Pancreas (tissue), 10 donors: ENCODE measurements around the gene SAV1. TPM values are rescaled to one million over a fixed set of nuclear protein-coding genes. Genes with fewer than 3 reads are reported as not detected.
"Not testable (repeated sequence)": the region's sequence is repeated elsewhere in the genome, so short reads cannot be mapped to it uniquely, and the experiment has no call there.

Experiments
- ATAC-seq, 4 donors: fragments of 200-7000 bp; cut with Tn5 transposase; one replicate each; pipeline versions ENCODE4 v1.8.0 to v1.9.1; 2020; ENCODE audit warnings: mild to moderate bottlenecking in 4 of 4, moderate library complexity in 4 of 4
- DNase-seq, 6 donors: peaks; one replicate each; pipeline ENCODE4 v3.0.0-alpha.2; 2020
- FAIRE-seq: peaks from 2 replicates; lab custom pipeline; 2012; peaks lifted over from hg19 to GRCh38; lab: Jason Lieb, UNC
- H3K27ac ChIP-seq, 4 donors: fragments of 200-600 bp; sonication (generic); 1 replicate in 3 of 4; 2 replicates in 1 of 4; pipeline versions ENCODE4 v1.5.0 to v1.8.0; 2020
- H3K27me3 ChIP-seq, 4 donors: fragments of 200-600 bp; one replicate each; pipeline ENCODE4 v1.8.0; 2021
- H3K36me3 ChIP-seq, 3 donors: fragments of 200-600 bp; sonication (generic) in 1 of 3; one replicate each; pipeline versions ENCODE4 v1.5.0 to v1.8.0; 2020 to 2021
- H3K4me1 ChIP-seq, 3 donors: fragments of 200-600 bp; one replicate each; pipeline ENCODE4 v1.8.0; 2021
- H3K4me3 ChIP-seq, 4 donors: fragments of 200-600 bp; sonication (generic) in 2 of 4; one replicate each; pipeline versions ENCODE4 v1.5.0 to v1.8.0; 2020 to 2021
- H3K9me3 ChIP-seq, 4 donors: fragments of 200-600 bp; one replicate each; pipeline ENCODE4 v1.8.0; 2021
- CTCF ChIP-seq, 4 donors: fragments of 200-600 bp; sonication (generic) in 3 of 4; IDR thresholded peaks; one replicate each; pipeline versions ENCODE4 v1.5.0 to v1.8.0; 2021; ENCODE audit warnings: antibody characterized with exemption in 4 of 4
- WGBS, 2 donors: extraction: QIAGEN DNeasy Blood & Tissue Kit; methylation state at CpG; one replicate each; pipeline ENCODE4 v1.1.7; 2013; 5-methylcytosine and 5-hydroxymethylcytosine counted together
- intact Hi-C, 3 donors: fragments of 100-400 bp; cut with DNase I; formaldehyde crosslinking; loops; one replicate each; pipeline versions ENCODE4 v1.11.1 to v1.14.2; 2022
- polyA plus RNA-seq, 2 donors: library from polyadenylated mRNA; stranded (reverse); fragments of 200-250 nt; gene quantifications; one replicate each; pipeline ENCODE4 v1.2.3, GENCODE V29; 2013
- total RNA-seq, 6 donors: library from RNA; stranded (reverse); fragmentation: NEBNext Ultra II Directional in 4 of 6; extraction: Animal tissue kit (Norgen Biotek cat#: 25700) in 4 of 6; gene quantifications; one replicate each; pipeline versions ENCODE4 v1.2.1 to v1.2.4, GENCODE V29; 2021 to 2023
- donor health status: healthy with polysubstance abuse.
- donor health status: DM: no; HTN: no; CAD: no; lungs with moderate emphysema.
- donor health status: DM: no; HTN: no; CAD: no.
- donor health status: control.
- donor health status: control.
- donor health status: Bipolar disorder and iron deficiency.
- donor health status: DM: yes; HTN: yes; CAD: no.
- donor health status: DM: no; HTN: no; CAD: no.
- donor health status: DM: no; HTN: no; CAD: no.
- donor health status: DM: yes; HTN: yes; CAD: no.

The SAV1 gene
- total and polyA plus RNA-seq, 8 donors = 14.8 to 49.2 (median 35.3) TPM

- no peak overlapping the region for H3K4me3 ChIP-seq
- ATAC-seq = peak in 2 of 4 donors; percentile 13 to 25
- DNase-seq = no peak
- peaks cover 0 to 22% (median 13%) of the 10 kb centered on the region in 3 donors for H3K36me3 ChIP-seq
- H3K27ac ChIP-seq = no peak overlapping the region
- intact Hi-C loops = no loop called here
- no peak for TF ChIP-seq CTCF (IDR thresholded peaks at IDR 0.05)
- H3K9me3 ChIP-seq = no peaks in the 10 kb centered on the region
- FAIRE-seq = no peak
- WGBS, 2 donors = 90 to 97% methylated on average over 2 of the region's 2 CpGs
- H3K27me3 ChIP-seq = no peaks in the 10 kb centered on the region
- peaks cover 0 to 4% (median 0%) of the 10 kb centered on the region in 3 donors for H3K4me1 ChIP-seq
These were observed 33.0 kb downstream of the SAV1 start for GRCh38 chr14:50635141-50635540.

- WGBS, 2 donors = 80 to 82% methylated on average over 4 of the region's 4 CpGs
- FAIRE-seq (no peak), DNase-seq (no peak), ATAC-seq (no peak)
- no peaks in the 10 kb centered on the region for H3K4me1 ChIP-seq
- no peak overlapping the region for H3K4me3 ChIP-seq
- no peak overlapping the region for H3K27ac ChIP-seq
- no peaks in the 10 kb centered on the region for H3K9me3 ChIP-seq
- no peaks in the 10 kb centered on the region for H3K27me3 ChIP-seq
- no peak for TF ChIP-seq CTCF (IDR thresholded peaks at IDR 0.05)
- intact Hi-C loops = no loop called here
- peaks cover 0 to 14% (median 4%) of the 10 kb centered on the region in 3 donors for H3K36me3 ChIP-seq
These were observed 34.2 kb downstream of the SAV1 start for GRCh38 chr14:50633954-50634353.

GRCh38 chr14:50631408-50631821, 36.7 kb downstream of the SAV1 start:
- Histone ChIP-seq H3K27me3 (no peaks in the 10 kb centered on the region), H3K36me3 (peaks cover 0 to 14% (median 4%) of the 10 kb centered on the region in 3 donors), H3K27ac (no peak overlapping the region), H3K4me3 (no peak overlapping the region), H3K9me3 (no peaks in the 10 kb centered on the region), H3K4me1 (no peaks in the 10 kb centered on the region)
- WGBS, 2 donors = 92 to 93% methylated on average over 4 of the region's 4 CpGs
- intact Hi-C loops = no loop called here
- no peak for TF ChIP-seq CTCF (IDR thresholded peaks at IDR 0.05)
- no peak for DNase-seq
- FAIRE-seq = no peak
- no peak for ATAC-seq

- H3K36me3 ChIP-seq, H3K4me3 ChIP-seq, DNase-seq, H3K27ac ChIP-seq, H3K4me1 ChIP-seq, H3K27me3 ChIP-seq, H3K9me3 ChIP-seq, FAIRE-seq, ATAC-seq, intact Hi-C loops: not testable (repeated sequence)
- 97 to 98% methylated on average over 4 of the region's 4 CpGs for WGBS, 2 donors
These were observed 43.2 kb downstream of the SAV1 start for GRCh38 chr14:50624947-50625346.

GRCh38 chr14:50624447-50624846, 43.7 kb downstream of the SAV1 start:
- H3K4me1 ChIP-seq = no peaks in the 10 kb centered on the region
- TF ChIP-seq CTCF (IDR thresholded peaks at IDR 0.05) = no peak
- intact Hi-C loops = no loop called here
- no peak overlapping the region for H3K4me3 ChIP-seq
- no peak overlapping the region for H3K27ac ChIP-seq
- H3K9me3 ChIP-seq = no peaks in the 10 kb centered on the region
- H3K36me3 ChIP-seq = no peaks in the 10 kb centered on the region
- FAIRE-seq (no peak), ATAC-seq (no peak), DNase-seq (no peak)
- 93 to 100% methylated on average over 1 of the region's 1 CpG for WGBS, 2 donors
- no peaks in the 10 kb centered on the region for H3K27me3 ChIP-seq
